HFF-Myc (cell line): ENCODE results near the gene SMIM13.

ENCODE experiments used
- DNase-seq: peaks from one replicate; pipeline ENCODE4 v3.0.0-alpha.2; 2011; ENCODE audit warnings: low read depth; ENCODE audit errors: extremely low read depth
- H3K4me3 ChIP-seq: replicated peaks from 2 replicates; pipeline ENCODE4 v1.5.1; 2011; ENCODE audit warnings: low read depth, mild to moderate bottlenecking, control low read depth, low read length
- CTCF ChIP-seq: IDR thresholded peaks from 2 replicates; pipeline ENCODE4 v1.5.1; 2012; ENCODE audit warnings: mild to moderate bottlenecking, low read depth, low read length, control low read depth; ENCODE audit errors: missing control alignments

The SMIM13 gene

GRCh38 chr6:11093626-11094410 lies at the start of gene SMIM13:
TSS of gene SMIM13 (plus strand) at chr6:11093834. CDS start at chr6:11094314, 480 bp downstream.
- peak; percentile 93 for DNase-seq
- TF ChIP-seq CTCF = peak; percentile 22
- H3K4me3 ChIP-seq = peak within 1 kb of the TSS; percentile 80

DNA sequence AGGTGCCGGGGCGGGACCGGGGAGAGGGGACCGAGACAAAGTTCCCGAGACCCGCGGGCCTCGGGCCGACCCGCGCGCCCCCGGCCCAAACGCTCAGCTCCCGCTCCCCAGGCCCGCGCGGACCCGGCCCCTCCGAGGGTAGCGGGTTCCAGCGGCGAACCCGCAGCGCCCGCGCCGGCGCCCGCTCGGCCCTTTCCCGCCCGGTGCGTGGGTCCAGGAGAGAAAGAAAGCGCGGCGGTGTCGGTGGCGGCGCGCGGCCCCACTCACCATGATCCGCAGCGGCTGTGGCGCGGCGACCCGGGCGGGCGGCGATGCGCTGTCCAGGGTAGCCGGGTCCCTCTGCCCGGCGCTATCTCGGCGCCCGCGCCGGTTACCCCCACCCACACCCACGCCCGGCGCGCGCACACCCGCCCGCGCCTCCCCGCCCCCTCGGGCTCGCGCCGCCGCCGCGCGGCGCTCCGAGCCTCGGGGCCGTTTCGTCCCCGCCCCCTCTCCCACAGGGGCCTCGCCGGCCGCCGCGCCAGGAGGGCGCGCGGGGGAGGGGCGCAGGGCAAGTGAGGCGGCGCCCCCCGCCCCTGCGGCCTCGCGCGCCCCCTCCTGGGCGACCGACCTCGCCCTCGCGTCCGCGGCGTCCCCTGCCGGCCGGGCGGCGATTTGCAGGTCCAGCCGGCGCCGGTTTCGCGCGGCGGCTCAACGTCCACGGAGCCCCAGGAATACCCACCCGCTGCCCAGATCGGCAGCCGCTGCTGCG lies 49.5 kb upstream of the SMIM13 start, which contains the start of gene ELOVL2:
Gene ELOVL2, minus strand, starts transcription at position 345 of the 751 bp plus-strand sequence. Its CDS starts 75 bp downstream, at position 270.
- peak; percentile 68 for TF ChIP-seq CTCF
- H3K4me3 ChIP-seq = peak within 1 kb of the TSS; percentile 40
- DNase-seq = no peak

DNA sequence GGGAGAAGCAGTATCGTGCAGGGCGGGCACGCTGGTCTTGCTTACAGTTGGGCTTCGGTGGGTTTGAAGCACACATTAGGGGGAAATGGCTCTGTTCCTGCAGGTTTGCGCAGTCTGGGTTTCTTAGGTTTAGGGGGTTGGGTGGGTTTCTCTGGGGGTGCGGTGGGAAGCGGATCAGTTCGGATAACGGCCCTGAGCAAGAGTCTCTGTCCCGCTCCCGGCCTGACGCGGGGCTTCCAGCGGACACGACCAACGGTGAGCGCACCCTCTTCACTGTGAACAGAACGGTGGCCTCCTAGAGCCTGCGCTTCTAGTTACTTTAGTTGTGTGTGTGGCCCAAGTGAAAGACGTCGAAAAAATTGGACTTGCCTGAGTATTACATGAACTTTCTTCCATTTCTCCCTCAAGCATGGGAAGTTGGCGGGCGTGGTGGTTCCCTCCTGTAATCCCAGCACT lies 48.9 kb upstream of the SMIM13 start:
- peak overlapping the region; percentile 40 for H3K4me3 ChIP-seq
- no peak for DNase-seq
- no peak for TF ChIP-seq CTCF

- peak; percentile 42 for DNase-seq
- H3K4me3 ChIP-seq = no peak overlapping the region
- TF ChIP-seq CTCF = no peak
Measured at GRCh38 chr6:11050731-11051130, 42.9 kb upstream of the SMIM13 start.

- no peak for TF ChIP-seq CTCF
- no peak for DNase-seq
- H3K4me3 ChIP-seq = no peak overlapping the region
Measured at GRCh38 chr6:11053307-11053706, 40.3 kb upstream of the SMIM13 start.

- H3K4me3 ChIP-seq = no peak overlapping the region
- no peak for DNase-seq
- TF ChIP-seq CTCF = no peak
Measured at GRCh38 chr6:11054722-11055121, 38.9 kb upstream of the SMIM13 start.
